ENCODE measurements around the gene RFFL.

RFFL gene

DNA sequence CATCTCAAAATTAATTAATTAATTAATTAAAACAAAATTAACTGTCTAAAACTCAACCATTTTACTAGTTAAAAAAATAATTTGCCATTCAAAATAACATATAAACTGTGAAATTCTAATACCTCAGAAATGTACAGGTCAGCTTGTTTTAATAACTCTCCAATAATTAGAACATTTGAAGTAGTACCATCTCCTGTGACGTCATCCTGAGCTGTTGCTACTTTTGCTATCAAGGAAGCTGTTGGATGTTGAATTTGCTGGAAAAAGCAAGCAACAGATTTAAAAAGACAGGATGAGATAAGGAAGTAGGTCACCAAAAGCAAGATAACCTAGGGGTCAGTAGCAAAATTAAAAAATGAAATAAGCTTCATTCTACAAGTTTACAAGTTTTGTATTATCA is 105.1 kb downstream of the RFFL start:
- DNase-seq, result no peak

Data from stimulated activated CD4-positive, alpha-beta T cell treated with anti-CD3 and anti-CD28 coated beads, Interleukin-12 subunit alpha, Interleukin-12 subunit beta, amount 100 ng/mL, for 4 hours (primary cell).